Testis (tissue), 2 donors: Measurements from ENCODE around the gene PRDX2.

Experiments
- CTCF ChIP-seq, 3 experiments: fragments of 450-650 bp in 2 of 3; fragments of 200-600 bp in 1 of 3; sonication (generic) in 1 of 3; IDR thresholded peaks; one replicate each; pipeline ENCODE4 v1.5.1; 2016 to 2019; ENCODE audit warnings: antibody characterized with exemption in 3 of 3, mild to moderate bottlenecking in 2 of 3, moderate library complexity in 1 of 3
- POLR2A ChIP-seq: fragments of 450-650 bp; IDR thresholded peaks from one replicate; pipeline ENCODE4 v1.6.1; 2017; ENCODE audit warnings: antibody characterized with exemption, mild to moderate bottlenecking, moderate library complexity

- TF ChIP-seq CTCF (IDR thresholded peaks at IDR 0.05) (no peak), POLR2A (no peak)
These were observed 30.7 kb downstream of the PRDX2 start for GRCh38 chr19:12770922-12771321.
